HG02759 (cell line): Measurements from ENCODE around the gene CNTNAP2.
"Not testable (repeated sequence)": the region's sequence is repeated elsewhere in the genome, so short reads cannot be mapped to it uniquely, and the experiment has no call there.

Experiments
- ATAC-seq: cut with Tn5 transposase; IDR thresholded peaks from one replicate; pipeline ENCODE4 v1.9.1; 2021; ENCODE audit warnings: mild to moderate bottlenecking, moderate library complexity; ENCODE audit not compliant: unreplicated experiment

Gene CNTNAP2

DNA sequence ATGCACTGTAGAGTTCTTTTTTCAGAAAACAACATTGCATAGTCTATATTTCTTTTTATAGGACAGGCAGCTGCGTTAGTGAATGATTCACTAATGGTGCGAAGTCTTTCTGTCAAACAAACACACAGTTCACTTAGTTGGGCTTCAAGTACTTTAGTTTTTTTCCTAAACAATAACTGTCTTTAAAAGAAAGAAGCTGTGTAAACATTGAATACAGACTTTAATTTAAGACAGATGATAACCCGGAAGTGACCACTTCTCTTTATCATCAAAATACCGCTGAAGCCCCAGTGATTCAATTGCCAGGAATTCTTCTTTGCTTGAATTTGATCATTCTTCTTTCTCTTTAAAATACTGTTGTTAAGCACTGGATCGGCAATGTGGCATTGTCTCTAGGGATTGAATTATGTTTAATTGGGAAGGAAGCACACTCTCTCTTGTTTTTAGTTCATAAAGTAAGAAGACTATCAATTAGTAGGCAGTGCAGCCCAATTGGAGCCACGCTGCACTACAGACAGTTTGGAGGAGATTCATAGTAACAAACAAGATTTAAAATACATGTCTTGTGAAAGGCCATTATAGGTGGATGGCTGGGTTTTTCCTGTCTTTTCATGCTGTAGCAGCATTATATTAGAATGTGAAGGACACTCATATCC, 30.4 kb downstream of the CNTNAP2 start:
- no peak for ATAC-seq

DNA sequence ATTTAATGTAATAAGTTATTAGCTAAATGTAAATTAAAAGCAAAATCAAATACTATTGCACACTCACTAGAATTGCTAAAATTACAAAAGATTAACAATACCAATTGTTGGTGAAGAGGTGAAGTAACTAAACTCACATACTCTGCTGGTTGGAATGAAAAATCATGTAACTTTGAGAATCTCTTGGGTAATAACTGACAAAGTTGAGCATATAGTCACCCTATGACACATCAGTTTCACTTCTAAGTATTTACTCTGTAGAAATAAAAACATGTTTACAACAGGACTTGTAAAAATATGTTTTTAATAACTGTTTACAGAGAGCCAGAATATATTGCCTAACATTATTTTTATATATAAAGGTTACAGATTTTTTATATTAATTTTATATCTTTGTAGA, 33.6 kb downstream of the CNTNAP2 start:
- no peak for ATAC-seq

DNA sequence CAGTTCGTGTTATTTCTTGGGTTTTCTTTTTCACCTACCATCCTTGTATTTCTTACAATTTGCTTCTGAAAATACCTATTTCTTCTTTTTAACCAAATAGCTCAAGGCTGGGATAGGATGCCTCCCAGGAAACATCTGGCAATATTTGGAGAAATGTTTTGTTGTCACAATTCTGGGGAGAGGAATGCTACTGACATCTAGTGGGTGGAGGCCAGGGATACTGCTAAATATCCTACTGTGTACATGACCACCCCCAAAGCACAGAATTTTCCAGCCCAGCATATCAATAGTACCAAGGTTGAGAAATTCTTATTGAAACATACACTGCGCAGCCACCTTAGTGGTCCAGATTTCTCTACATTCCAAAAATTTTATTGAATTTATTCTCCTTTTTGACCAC, 55.5 kb downstream of the CNTNAP2 start:
- no peak for ATAC-seq

DNA sequence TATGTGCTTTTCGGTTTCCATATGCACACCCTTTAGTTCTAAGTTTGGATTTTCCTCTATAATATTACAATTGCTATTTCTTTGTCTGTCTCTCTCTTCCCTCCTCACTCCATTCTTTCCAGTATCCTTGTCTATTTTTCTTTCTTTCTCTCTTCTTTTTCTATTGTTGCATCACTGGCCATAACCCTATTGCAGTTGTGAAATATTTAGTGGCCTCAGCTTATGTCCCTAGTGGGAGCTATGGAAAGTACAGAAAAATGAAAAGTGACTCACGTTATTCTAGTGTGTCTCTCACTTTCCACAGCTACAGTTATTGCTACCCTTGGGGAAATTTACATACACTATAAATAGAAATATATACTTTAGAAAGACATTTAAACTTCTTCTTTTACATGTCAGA, 59.1 kb downstream of the CNTNAP2 start:
- no peak for ATAC-seq

DNA sequence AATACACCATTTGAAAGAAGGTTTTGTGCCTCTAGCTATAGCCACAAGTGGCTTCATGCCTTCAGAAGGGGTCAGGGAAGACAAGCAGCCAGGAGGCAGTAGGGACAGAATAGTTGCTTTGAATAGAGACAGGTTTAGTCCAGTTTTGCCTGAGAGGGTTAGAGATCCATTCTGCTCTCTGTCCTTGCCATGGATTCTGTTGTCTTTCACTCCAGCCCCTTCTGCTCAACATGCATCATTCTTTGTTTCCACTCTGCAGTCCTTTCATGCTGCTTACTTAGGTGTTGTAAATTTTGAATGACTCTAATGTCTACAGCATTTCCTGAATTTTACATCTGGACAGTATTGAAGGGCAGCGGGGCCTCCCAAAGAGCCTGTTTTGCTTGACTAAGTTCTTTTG, 60.3 kb downstream of the CNTNAP2 start:
- ATAC-seq = no peak

DNA sequence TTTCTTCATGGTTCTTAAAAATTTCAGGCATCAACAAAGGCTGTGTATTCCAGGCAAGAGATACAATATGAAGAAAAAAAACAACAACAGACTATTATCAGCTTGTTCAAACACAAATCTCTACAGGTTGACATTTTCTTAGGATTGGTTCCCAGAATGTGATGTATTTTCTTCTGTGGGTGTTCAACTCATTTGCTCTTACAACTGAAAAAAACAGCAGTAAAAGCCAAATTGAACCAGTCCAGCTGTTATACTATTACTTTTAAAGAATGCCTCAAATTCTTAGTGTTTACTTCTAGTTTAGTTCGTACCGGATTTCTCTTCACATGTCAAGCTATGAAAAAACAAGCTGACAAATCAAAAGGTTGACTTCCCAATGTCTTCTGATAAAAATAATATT, 60.7 kb downstream of the CNTNAP2 start:
- ATAC-seq = no peak

DNA sequence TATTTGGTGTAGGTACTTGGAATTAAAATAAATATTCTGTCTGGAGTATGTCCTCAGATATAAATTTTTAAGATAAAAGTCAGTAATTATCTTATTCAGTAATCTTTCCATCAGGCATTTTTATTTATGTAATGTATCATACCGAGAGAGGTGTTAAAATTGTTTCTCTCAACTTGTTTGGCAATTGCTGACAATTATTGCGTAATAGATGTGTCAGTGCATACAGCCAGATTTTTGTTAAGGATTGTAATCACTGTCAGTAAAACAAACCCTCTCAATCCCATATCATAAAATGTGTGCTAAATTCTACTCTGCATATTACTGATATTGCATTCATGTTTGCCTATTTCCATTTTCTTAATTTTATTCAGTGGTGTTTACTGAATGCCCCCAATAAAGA, 69.2 kb downstream of the CNTNAP2 start:
- no peak for ATAC-seq

DNA sequence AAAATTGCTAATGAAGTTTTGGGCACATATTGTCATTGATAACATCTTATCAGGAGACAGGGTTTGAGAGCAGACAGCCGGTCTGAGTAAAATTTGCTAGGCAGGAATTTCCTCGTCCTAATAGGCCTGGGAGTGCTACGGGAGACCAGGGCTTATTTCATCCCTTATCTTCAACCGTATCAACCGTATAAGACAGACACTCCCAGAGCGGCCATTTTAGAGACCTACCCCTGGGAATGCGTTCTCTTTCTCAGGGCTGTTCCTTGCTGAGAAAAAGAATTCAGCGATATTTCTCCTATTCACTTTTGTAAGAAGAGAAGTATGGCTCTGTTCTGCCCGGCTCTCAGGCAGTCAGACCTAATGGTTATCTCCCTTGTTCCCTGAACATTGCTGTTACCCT, 74.8 kb downstream of the CNTNAP2 start:
- ATAC-seq = not testable (repeated sequence)

DNA sequence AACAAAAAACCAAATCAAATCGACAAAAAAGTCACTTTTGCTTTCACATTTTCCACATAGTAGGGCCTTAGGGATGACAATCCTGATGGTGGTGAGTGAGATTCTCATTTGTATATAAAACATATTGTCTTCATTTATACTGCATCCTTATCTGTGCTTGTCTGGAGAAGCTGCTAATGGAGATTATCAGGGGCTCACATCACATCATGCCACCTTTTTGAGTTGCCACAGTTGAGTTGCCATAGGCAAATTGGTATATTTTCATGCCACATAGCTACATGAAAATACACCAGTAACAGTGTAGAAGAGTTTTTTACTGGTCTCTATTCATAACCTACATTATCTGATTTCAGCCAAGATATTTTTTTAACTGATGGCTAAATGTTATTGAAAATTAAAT, 85.3 kb downstream of the CNTNAP2 start:
- ATAC-seq = no peak

DNA sequence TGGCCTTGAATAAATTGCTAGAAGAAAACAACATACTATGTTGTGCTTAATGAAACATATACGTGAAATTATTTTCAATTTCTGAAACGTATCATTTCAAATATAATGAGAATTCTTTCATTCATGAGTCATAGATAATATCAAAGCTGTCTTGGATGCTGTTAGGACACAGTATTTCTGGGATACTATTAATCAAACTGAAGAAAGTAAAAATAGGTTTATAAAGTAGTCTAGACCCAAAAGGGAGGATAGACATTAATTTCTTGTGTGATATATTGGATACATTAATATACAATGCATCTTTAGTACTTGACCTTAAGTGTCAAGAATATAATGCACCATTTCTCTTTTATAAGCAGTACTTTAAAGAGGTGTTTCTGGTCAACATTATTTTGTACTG, 89.7 kb downstream of the CNTNAP2 start:
- no peak for ATAC-seq

DNA sequence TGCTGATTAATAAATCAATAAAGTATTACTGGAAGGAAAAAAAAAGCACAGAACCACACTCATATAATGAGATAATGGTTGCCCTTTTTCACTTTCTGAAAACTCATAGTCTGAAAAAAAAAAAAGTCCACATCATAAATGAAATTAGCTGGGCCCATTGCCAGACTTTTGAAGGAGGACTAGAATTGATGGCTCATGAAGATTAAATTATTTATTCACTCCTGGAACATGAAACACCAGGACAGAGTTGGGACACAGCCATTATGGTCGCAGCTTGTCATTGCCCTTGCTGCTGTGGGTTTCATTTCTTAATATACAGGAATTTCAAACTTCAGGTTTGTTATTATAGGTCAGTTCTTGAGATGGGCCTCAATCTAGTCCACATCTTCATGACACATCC, 91.9 kb downstream of the CNTNAP2 start:
- ATAC-seq = no peak

DNA sequence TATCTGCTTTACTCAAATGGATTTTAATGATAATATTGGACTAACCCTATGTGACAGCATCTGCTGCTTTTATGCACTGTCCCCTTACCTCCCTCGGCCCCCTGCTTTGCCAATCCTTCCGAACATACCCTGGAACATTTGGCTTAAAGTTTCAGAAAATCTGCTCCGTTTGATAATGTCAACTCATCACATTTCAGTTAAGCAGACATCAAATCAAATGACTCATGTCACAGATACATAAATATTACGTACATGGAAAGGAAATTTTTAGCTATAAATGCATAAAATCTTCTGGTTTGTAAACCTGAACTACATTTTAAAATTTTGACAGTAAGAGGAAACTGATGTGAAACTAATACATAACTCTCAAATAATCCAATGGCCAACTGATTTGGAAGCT, 98.2 kb downstream of the CNTNAP2 start:
- ATAC-seq = no peak

DNA sequence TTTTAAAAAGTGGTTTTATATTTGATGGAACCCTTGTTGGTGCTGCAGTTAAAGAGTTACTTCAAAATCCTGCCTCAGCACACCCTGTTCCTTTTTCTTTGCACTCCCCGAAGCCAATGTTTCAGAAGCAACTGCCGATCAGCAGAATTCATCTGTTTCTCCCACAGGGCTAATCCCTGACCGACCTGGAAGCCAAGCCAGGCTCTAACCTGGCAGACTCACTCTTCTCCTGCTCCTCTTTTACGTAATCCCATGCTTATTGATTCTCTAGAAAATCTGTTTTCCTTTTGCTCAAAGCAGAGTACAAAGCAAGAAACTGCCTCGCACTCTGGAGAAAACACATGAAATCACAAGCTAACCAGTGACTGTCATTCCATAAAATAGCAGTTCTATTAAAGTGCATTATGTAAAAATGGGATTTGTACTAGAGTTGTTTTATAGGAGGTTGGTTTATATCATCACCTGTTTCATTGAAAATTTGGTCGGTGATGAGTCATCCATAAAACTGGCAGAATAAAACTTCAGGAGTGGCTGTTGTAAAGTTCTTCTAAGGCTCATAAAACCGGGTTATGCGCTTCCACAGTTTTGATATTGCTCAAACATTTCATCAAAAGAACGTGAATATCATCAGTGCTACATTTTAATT, 99.9 kb downstream of the CNTNAP2 start:
- no peak for ATAC-seq

DNA sequence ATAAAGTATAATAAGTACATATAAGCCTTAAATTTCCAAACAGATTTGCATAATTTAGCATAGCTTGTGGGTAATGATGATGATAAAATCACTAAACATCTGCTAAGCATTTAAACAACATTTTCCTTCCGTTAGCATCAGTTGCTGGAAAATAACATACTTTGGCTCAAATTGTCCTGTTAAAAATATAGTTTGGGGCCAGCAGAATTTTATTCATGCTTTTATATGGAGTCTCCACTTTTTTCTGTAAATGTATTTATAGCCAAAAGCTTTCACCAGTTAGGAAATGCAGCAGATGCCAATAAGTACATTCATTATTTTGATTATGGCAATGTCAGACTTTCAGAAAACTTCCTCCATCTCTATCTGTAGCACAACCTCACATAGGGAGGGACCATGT, 107.2 kb downstream of the CNTNAP2 start:
- no peak for ATAC-seq

DNA sequence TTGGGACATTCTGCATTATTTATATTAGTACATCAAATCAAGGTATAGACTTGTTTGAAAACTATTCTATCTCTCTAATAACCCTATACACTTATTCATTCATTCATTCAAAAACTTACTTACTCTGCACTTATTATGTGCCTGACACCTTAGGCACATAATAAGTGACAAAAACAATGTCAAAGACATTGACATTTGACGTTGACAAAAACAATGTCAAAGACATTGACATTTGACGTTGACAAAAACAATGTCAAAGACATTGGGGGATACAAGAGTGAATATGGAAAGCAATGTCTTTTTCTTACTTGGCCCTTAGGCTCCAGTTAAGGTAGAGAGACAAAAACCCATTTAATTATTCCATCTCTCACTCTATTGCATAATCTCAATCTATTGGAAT, 116.0 kb downstream of the CNTNAP2 start:
- no peak for ATAC-seq

DNA sequence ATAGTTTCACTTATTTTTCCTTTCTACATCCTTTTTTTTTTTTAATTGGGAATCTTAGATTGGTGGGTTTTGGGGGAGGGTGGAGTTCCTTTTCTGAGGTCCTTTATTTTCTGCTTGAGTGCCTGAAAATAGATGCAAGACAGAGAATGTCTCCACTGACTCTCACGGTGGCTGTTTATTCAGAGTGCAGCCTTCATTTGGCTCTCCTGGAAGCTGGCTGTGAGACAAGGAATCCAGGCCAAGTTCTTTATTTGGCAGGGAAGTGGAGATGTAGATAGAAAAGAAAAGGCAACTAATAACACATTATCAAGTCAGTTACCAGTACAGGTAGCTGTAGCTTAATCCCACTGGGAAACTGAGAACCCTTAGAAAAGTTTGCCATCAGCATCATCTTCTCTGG, 118.6 kb downstream of the CNTNAP2 start:
- ATAC-seq = no peak

DNA sequence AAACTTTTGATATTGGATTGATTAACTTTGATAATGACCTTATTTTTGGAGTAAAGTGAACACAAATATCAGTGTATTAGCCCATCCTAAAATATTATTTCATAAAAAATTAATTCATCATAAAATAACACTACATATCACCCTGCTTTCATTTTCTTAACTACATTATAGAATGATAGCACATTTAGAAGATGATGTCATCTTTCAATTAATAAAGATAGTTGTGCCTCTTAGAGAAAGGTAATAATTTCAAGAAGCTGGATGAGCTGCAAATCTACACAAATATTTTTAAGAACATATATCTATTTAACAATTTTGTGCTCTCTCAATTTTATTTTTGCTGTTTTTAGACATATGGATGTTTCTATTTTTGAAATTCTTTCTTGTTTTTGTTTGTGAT, 126.1 kb downstream of the CNTNAP2 start:
- ATAC-seq = no peak

DNA sequence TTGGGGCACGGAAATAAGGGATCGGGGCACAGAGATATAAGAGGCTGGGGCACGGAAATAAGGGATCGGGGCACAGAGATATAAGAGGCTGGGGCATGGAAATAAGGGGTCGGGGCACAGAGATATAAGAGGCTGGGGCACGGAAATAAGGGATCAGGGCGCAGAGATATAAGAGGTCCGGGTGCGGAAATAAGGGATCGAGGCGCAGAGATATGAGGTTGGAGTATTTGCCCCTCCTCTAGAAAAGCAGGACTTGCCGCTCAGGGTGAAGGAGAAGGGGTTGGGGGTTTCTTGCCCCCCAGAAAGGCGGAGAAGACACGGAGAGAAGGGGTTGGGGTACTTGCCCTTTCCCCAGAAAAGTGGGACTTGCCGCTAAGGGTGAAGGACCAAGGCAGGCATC, 131.4 kb downstream of the CNTNAP2 start:
- ATAC-seq = not testable (repeated sequence)

DNA sequence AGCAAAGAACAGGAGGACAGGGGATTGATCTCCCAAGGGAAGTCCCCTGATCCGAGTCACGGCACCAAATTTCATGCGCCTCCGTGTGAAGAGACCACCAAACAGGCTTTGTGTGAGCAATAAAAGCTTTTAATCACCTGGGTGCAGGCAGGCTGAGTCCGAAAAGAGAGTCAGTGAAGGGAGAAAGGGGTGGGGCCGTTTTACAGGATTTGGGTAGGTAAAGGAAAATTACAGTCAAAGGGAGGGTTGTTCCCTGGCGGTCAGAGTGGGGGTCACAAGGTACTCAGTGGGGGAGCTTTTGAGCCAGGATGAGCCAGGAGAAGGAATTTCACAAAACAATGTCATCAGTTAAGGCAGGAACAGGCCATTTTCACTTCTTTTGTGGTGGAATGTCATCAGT, 132.1 kb downstream of the CNTNAP2 start:
- ATAC-seq = not testable (repeated sequence)

DNA sequence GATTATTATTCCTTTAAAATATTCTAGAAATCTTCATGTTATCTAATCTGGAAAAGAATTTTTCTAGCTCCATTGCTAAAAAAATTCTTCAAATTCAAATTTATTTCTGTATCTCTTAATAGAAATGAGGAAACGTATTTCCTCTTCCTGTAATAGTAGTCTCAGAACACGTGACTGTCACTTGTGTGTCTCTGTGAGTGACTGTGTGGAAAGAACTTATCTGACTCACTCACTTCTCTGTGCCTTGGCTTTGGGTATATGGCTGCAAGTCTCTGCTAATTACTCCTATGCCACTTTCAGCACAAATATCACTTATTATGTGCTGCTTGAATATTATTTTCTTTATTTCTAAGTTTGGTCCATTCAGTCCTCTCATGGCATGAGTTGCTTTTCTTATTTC, 132.7 kb downstream of the CNTNAP2 start:
- no peak for ATAC-seq

DNA sequence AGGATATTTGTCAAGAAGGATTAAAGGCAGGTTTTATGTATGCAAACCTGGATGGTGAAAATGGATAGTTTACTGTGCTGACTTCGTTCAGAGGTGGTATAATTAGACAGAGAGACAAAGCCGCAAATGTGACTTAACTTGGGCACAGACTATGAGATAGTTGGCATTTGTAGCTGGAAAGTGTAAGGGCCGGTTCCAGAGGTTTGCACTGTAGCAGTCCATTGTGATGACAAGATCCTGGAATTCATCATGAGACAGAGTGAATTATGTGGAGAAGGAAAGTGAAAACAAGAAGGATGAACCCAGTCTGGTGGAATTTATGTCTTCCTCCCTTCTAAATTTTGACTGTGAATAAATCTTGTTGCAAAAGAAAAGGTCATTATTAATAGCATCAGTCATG, 139.0 kb downstream of the CNTNAP2 start:
- ATAC-seq = no peak

DNA sequence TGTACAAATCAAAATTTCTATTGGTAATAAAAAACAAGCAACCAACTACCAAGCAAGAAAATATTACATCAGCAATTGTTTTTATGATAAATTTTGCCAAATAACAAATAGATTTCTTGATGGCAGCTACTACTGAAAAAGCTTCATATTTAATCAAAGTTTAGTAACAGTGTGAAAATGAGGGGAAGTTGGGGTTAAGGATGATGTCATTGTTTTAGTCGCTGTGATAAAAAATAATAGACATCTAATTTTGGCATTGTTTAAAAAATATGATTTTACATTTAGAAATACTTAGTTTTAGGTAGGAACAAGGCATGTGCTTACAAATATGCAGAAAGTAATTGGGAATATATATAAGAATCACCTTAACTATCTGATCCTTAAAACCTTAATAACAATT, 145.9 kb downstream of the CNTNAP2 start:
- no peak for ATAC-seq

DNA sequence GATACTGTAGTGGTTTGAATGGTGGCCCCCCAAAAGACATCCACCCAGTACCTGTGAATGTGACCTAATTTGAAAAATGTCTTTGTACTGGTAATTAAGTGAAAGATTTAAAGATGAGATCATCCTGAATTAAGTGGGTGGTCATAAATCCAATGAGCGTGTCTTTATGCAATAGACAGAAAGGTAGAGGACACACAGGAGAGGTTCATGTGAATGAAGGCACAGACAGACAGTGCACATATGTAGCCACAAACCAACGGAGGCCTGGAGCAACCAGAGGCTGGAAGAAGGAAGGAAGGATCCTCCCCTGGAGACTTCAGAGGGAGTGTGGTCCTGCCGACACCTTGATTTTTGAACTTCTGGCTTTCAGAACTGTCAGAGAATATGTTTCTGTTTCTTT, 160.3 kb downstream of the CNTNAP2 start:
- ATAC-seq = no peak
